Measurements from ENCODE around the gene ZBED3. TPM values are rescaled to one million over a fixed set of nuclear protein-coding genes. Genes with fewer than 3 reads are reported as not detected.

ZBED3 gene
- total and polyA plus RNA-seq, 2 of the 8 experiments (the other 6 are each of a cell fraction or from before 2014, with no cell fraction given), result 7.9 to 9.4 TPM

DNA sequence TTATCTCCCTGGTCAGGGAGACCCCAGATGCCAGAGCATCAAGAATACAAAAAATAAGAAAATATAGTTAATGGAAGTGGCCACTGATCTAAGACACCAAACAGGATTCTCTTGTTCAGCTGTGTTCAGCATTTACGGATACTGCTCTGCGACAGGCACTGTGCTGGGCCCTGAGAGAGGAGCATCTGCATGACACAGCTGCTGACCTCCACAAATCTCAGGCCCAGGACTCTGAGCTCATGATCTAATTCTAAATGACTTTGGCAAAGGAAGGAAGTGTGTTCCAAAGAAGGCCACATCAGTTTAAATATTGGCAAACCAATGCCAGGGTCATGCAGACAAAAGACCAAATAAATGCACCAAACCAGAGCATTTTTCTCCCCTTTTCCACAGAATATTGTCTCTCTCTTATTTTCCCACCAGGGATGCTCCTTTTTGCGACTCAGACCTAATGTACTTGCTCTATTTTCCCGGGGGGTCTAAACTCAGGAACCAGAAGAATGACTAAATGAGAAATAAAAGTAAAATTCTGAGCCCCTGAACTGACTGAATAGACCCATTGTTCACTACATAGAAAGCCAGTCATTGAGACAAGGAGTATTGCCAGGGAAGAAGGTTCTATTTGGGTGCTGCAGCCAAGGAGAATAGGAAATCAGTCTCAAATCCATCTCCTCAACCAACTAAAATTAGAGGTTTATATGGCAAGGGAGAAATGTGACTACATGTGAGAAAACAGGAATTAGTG is 58.3 kb downstream of the ZBED3 start:
- WGBS, 2 experiments (ENCODE audit: extremely low coverage in 1 of 2, insufficient coverage in 1 of 2, insufficient read length in 1 of 2, insufficient replicate concordance in 2 of 2, low coverage in 1 of 2, low lambda C conversion rate in 2 of 2, missing lambda C conversion rate in 1 of 2), result 93% methylated on average over 4 of the region's 4 CpGs; no CpG with 5 or more reads in 1 of the 2 experiments
- no peak overlapping the region for H3K9ac ChIP-seq (replicated peaks in 1 of 4; ENCODE audit: extremely low read depth in 1 of 4, low read depth in 3 of 4, low read length in 3 of 4)
- no peak overlapping the region for H3K56ac ChIP-seq (replicated peaks; ENCODE audit: insufficient read length, low read depth, low read length)
- peaks cover 0 to 7% (median 3%) of the 10 kb centered on the region in 4 experiments; a peak in 4 of 7 replicates for H3K27me3 ChIP-seq (replicated peaks in 1 of 4; ENCODE audit: control insufficient read depth in 3 of 4, extremely low read depth in 1 of 4, insufficient read depth in 3 of 4, low read length in 3 of 4)
- no peak overlapping the region for H2BK5ac ChIP-seq (ENCODE audit: low read depth, low read length)
- H4K5ac ChIP-seq (ENCODE audit: insufficient read length, low read depth, low read length), result no peak overlapping the region
- H2BK20ac ChIP-seq (ENCODE audit: low read length), result no peak overlapping the region
- no peak overlapping the region for H4K91ac ChIP-seq (replicated peaks; ENCODE audit: insufficient read length, low read length)
- TF ChIP-seq HDAC6 (IDR thresholded peaks at IDR 0.05; ENCODE audit: low read depth, low read length) (no peak), SIN3A (conservative IDR thresholded peaks at IDR 0.05 in 1 of 2, IDR thresholded peaks at IDR 0.05 in 1 of 2; ENCODE audit: low read depth in 1 of 2, low read length in 2 of 2) (no peak), SIX5 (IDR thresholded peaks at IDR 0.05; ENCODE audit: low read depth, low read length) (no peak), TEAD4 (IDR thresholded peaks at IDR 0.05; ENCODE audit: low read depth, low read length) (no peak), CBX8 (IDR thresholded peaks at IDR 0.05; ENCODE audit: borderline replicate concordance, low read depth, low read length) (no peak), POLR2AphosphoS5 (IDR thresholded peaks at IDR 0.05; ENCODE audit: low read depth, low read length) (no peak), TAF7 (optimal IDR thresholded peaks at IDR 0.05; ENCODE audit: borderline replicate concordance, low read depth, low read length) (no peak), SRF (IDR thresholded peaks at IDR 0.05; ENCODE audit: low read depth, low read length) (no peak)
- TF ChIP-seq, protein P1, sequence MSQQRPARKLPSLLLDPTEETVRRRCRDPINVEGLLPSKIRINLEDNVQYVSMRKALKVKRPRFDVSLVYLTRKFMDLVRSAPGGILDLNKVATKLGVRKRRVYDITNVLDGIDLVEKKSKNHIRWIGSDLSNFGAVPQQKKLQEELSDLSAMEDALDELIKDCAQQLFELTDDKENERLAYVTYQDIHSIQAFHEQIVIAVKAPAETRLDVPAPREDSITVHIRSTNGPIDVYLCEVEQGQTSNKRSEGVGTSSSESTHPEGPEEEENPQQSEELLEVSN (IDR thresholded peaks at IDR 0.05), result no peak
- TF ChIP-seq, protein P2, sequence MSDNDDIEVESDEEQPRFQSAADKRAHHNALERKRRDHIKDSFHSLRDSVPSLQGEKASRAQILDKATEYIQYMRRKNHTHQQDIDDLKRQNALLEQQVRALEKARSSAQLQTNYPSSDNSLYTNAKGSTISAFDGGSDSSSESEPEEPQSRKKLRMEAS (IDR thresholded peaks at IDR 0.05), result no peak
- no peak overlapping the region for H3K23ac ChIP-seq (ENCODE audit: insufficient read length)
- peaks cover 0 to 3% (median 1%) of the 10 kb centered on the region in 4 experiments; a peak in 2 of 8 replicates for H3K36me3 ChIP-seq (ENCODE audit: control insufficient read depth in 2 of 4, insufficient read depth in 4 of 4, low read length in 3 of 4)
- H2BK15ac ChIP-seq (ENCODE audit: low read length), result no peak overlapping the region
- H2AK5ac ChIP-seq (ENCODE audit: low read depth, low read length), result no peak overlapping the region
- DNase-seq (ENCODE audit: low read depth in 1 of 2, low spot score in 2 of 2), result no peak
- H4K8ac ChIP-seq (ENCODE audit: extremely low read depth, insufficient read depth, low read length), result no peak overlapping the region
- no peak overlapping the region for H2BK120ac ChIP-seq (replicated peaks; ENCODE audit: low read depth, low read length)
- no peak overlapping the region for H3K4ac ChIP-seq (replicated peaks; ENCODE audit: insufficient read length, low read depth, low read length)
- peaks cover 17 to 18% of the 10 kb centered on the region in 2 experiments for H3K9me3 ChIP-seq (ENCODE audit: insufficient read depth in 2 of 2, low read depth in 1 of 2, low read length in 1 of 2)
- H3K79me2 ChIP-seq (ENCODE audit: control insufficient read depth in 1 of 2, insufficient read depth in 2 of 2, low read length in 2 of 2), result no peaks in the 10 kb centered on the region
- peaks cover 2 to 4% of the 10 kb centered on the region in 2 experiments for H4K20me1 ChIP-seq (replicated peaks in 1 of 2; ENCODE audit: control insufficient read depth in 1 of 2, insufficient read depth in 2 of 2, low read length in 2 of 2)
- no peak for FAIRE-seq
- no peak overlapping the region for H3K4me3 ChIP-seq (ENCODE audit: extremely low read depth in 1 of 4, insufficient read depth in 2 of 4, low read depth in 3 of 4, low read length in 4 of 4)
- no peak overlapping the region for H3K4me2 ChIP-seq (ENCODE audit: insufficient read depth in 1 of 2, low read depth in 2 of 2, low read length in 2 of 2)
- POLR2A ChIA-PET (ENCODE audit: partially characterized antibody), result no interaction called here
- peaks cover 0 to 7% (median 0%) of the 10 kb centered on the region in 4 experiments; a peak in 1 of 7 replicates for H3K4me1 ChIP-seq (replicated peaks in 1 of 4; ENCODE audit: control insufficient read depth in 3 of 4, insufficient read depth in 4 of 4, low read length in 3 of 4)
- no peak overlapping the region for H2AFZ ChIP-seq (ENCODE audit: low read length)
- no peak overlapping the region for H3K14ac ChIP-seq (ENCODE audit: insufficient read length)
- H3K27ac ChIP-seq (ENCODE audit: low read depth, low read length), result no peak overlapping the region
- H3K23me2 ChIP-seq (ENCODE audit: low read depth, low read length), result peaks cover 5% of the 10 kb centered on the region; the same call in 1 of the 2 replicates
- no peaks in the 10 kb centered on the region; the same call in 1 of the 2 replicates for H3K79me1 ChIP-seq (ENCODE audit: low read depth, low read length)
- no peak overlapping the region for H2BK12ac ChIP-seq (ENCODE audit: low read depth, low read length)
- no peak overlapping the region for H3K18ac ChIP-seq (ENCODE audit: extremely low read depth, low read length)
- CTCF ChIA-PET (ENCODE audit: partially characterized antibody), result interaction anchor here (0.6 kb wide), 1 partner anchor 82 kb away, joined by 3 read pairs; no protein-coding TSS in a partner anchor
